ENCODE data around the gene DHH.
"Not testable (repeated sequence)": the region's sequence is repeated elsewhere in the genome, so short reads cannot be mapped to it uniquely, and the experiment has no call there.

The DHH gene

GRCh38 chr12:49068879-49069506 is 25.6 kb downstream of the DHH start:
- DNase-seq = no peak

- no peak for DNase-seq
These were observed 28.5 kb downstream of the DHH start for GRCh38 chr12:49066120-49066519.

GRCh38 chr12:49064767-49065152 is 29.8 kb downstream of the DHH start:
- no peak for DNase-seq

- DNase-seq = not testable (repeated sequence)
These were observed 32.7 kb downstream of the DHH start for GRCh38 chr12:49061916-49062315.

GRCh38 chr12:49061157-49061650 is 33.4 kb downstream of the DHH start:
- DNase-seq = no peak

GRCh38 chr12:49060237-49061156 is 34.1 kb downstream of the DHH start, which contains the start of gene KMT2D:
Gene KMT2D, minus strand, starts transcription at chr12:49060794. Its CDS starts 5,470 bp downstream, at chr12:49055324.
- peak; percentile 67 for DNase-seq

- no peak for DNase-seq
These were observed 35.1 kb downstream of the DHH start for GRCh38 chr12:49059299-49060171.

- no peak for DNase-seq
These were observed 35.6 kb downstream of the DHH start for GRCh38 chr12:49059045-49059298.

- no peak for DNase-seq
These were observed 36.1 kb downstream of the DHH start for GRCh38 chr12:49058366-49059044.

GRCh38 chr12:49057888-49058287 is 36.7 kb downstream of the DHH start:
- no peak for DNase-seq

- no peak for DNase-seq
These were observed 38.4 kb downstream of the DHH start for GRCh38 chr12:49055978-49056754.

GRCh38 chr12:49055092-49055491 is 39.5 kb downstream of the DHH start:
- DNase-seq = no peak

- no peak for DNase-seq
These were observed 40.1 kb downstream of the DHH start for GRCh38 chr12:49054524-49054923.

- DNase-seq = no peak
These were observed 40.5 kb downstream of the DHH start for GRCh38 chr12:49054096-49054495.

GRCh38 chr12:49052451-49053208 is 42.0 kb downstream of the DHH start:
- DNase-seq = no peak

GRCh38 chr12:49051777-49052438 is 42.7 kb downstream of the DHH start:
- DNase-seq = no peak

- DNase-seq = no peak
These were observed 43.2 kb downstream of the DHH start for GRCh38 chr12:49051373-49051764.

- no peak for DNase-seq
These were observed 43.9 kb downstream of the DHH start for GRCh38 chr12:49050507-49051372.

- DNase-seq = no peak
These were observed 44.9 kb downstream of the DHH start for GRCh38 chr12:49049566-49050224.
